Hepatocyte (in vitro differentiated cells): ENCODE data around the gene OPCML.

Experiments
- EZH2 ChIP-seq: fragments of 200-600 bp; sonication (generic); IDR thresholded peaks from 2 replicates; pipeline ENCODE4 v1.6.1; 2016; ENCODE audit warnings: antibody characterized with exemption, mild to moderate bottlenecking, borderline replicate concordance
- EZH2phosphoT487 ChIP-seq: fragments of 200-600 bp; sonication (generic); IDR thresholded peaks from one replicate; pipeline ENCODE4 v1.6.1; 2018; ENCODE audit warnings: antibody characterized with exemption, mild to moderate bottlenecking, low read depth, moderate library complexity; ENCODE audit not compliant: unreplicated experiment, severe bottlenecking
- TF ChIP-seq, protein P1 (sequence below): fragments of 200-600 bp; sonication (generic); IDR thresholded peaks from 2 replicates; pipeline ENCODE4 v1.5.1; 2016; ENCODE audit warnings: antibody characterized with exemption, mild to moderate bottlenecking; ENCODE audit not compliant: poor library complexity

DNA sequence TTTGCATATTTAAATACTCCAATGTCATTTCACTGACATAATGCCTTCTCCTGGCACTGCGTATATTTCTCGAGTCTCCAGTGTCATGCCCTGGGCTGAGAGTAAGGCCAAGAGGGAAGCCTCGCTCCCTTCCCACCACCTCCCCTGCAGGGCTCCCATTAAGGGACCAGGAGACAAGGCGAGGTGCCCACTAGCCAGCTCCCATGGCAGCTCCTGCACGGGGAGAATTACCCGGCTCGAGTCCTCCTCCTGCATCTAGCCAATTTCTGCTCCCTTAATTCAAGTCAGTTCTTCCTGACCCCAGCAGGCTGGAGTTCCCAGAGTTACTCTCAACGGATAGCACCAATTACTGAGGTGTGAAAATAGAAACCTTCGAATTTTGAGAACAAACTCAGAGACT, 31.9 kb downstream of the OPCML start:
- no peak for TF ChIP-seq EZH2phosphoT487
- TF ChIP-seq, protein P1, sequence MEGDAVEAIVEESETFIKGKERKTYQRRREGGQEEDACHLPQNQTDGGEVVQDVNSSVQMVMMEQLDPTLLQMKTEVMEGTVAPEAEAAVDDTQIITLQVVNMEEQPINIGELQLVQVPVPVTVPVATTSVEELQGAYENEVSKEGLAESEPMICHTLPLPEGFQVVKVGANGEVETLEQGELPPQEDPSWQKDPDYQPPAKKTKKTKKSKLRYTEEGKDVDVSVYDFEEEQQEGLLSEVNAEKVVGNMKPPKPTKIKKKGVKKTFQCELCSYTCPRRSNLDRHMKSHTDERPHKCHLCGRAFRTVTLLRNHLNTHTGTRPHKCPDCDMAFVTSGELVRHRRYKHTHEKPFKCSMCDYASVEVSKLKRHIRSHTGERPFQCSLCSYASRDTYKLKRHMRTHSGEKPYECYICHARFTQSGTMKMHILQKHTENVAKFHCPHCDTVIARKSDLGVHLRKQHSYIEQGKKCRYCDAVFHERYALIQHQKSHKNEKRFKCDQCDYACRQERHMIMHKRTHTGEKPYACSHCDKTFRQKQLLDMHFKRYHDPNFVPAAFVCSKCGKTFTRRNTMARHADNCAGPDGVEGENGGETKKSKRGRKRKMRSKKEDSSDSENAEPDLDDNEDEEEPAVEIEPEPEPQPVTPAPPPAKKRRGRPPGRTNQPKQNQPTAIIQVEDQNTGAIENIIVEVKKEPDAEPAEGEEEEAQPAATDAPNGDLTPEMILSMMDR, result no peak
- TF ChIP-seq EZH2, result no peak
